Thyroid gland (tissue), 4 donors: ENCODE data around the gene RNU1-1.
"Not testable (repeated sequence)": the region's sequence is repeated elsewhere in the genome, so short reads cannot be mapped to it uniquely, and the experiment has no call there.

ENCODE experiments used
- POLR2A ChIP-seq, 2 donors: fragments of 450-650 bp; IDR thresholded peaks; one replicate each; pipeline ENCODE4 v1.6.1; 2017; ENCODE audit warnings: antibody characterized with exemption in 2 of 2, mild to moderate bottlenecking in 2 of 2, moderate library complexity in 1 of 2
- TF ChIP-seq, protein P1 (sequence below), 6 experiments: fragments of 200-600 bp in 3 of 6; fragments of 450-650 bp in 3 of 6; sonication (generic) in 3 of 6; IDR thresholded peaks; one replicate each; pipeline ENCODE4 v1.5.1; 2016 to 2019; ENCODE audit warnings: antibody characterized with exemption in 6 of 6, mild to moderate bottlenecking in 2 of 6, inconsistent platforms in 1 of 6, moderate library complexity in 1 of 6

DNA sequence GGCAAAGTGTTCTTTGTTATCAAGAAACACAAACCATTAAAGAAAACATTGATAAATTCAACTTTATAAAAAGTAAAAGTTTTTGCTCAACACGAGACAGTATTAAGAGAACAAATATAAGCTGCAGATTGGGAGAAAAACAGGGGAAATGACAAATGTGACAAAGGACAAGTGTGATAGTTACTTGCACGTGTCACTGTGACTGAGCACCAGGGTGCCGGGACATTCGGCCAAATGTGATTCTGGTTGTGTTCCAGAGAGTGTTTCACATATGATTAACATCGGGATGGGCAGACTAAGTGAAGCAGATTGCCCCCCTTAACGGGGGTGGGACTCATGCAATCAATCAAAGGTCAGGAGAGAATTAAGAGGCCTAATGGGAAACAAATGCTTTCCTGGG, 46.4 kb upstream of the RNU1-1 start:
- TF ChIP-seq, protein P1, sequence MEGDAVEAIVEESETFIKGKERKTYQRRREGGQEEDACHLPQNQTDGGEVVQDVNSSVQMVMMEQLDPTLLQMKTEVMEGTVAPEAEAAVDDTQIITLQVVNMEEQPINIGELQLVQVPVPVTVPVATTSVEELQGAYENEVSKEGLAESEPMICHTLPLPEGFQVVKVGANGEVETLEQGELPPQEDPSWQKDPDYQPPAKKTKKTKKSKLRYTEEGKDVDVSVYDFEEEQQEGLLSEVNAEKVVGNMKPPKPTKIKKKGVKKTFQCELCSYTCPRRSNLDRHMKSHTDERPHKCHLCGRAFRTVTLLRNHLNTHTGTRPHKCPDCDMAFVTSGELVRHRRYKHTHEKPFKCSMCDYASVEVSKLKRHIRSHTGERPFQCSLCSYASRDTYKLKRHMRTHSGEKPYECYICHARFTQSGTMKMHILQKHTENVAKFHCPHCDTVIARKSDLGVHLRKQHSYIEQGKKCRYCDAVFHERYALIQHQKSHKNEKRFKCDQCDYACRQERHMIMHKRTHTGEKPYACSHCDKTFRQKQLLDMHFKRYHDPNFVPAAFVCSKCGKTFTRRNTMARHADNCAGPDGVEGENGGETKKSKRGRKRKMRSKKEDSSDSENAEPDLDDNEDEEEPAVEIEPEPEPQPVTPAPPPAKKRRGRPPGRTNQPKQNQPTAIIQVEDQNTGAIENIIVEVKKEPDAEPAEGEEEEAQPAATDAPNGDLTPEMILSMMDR (IDR thresholded peaks at IDR 0.05), result not testable (repeated sequence)
- not testable (repeated sequence) for TF ChIP-seq POLR2A (IDR thresholded peaks at IDR 0.05)
